Keratinocyte (primary cell): ENCODE measurements around the gene SLC6A17. TPM values are rescaled to one million over a fixed set of nuclear protein-coding genes. Genes with fewer than 3 reads are reported as not detected.

Experiments used
- DNase-seq: peaks from one replicate; pipeline ENCODE4 v3.0.0-alpha.2; 2011; ENCODE audit warnings: low read depth, missing footprints, low spot score
- FAIRE-seq: peaks from 2 replicates; lab custom pipeline; 2011; peaks lifted over from hg19 to GRCh38; lab: Jason Lieb, UNC
- H2AFZ ChIP-seq: 2 replicates; pipeline ENCODE4 v1.6.0; 2012; ENCODE audit warnings: low read length, control low read depth, inconsistent platforms; ENCODE audit not compliant: control insufficient read depth
- H3K27ac ChIP-seq: 2 replicates; pipeline ENCODE4 v1.5.1; 2011; ENCODE audit warnings: low read length; ENCODE audit not compliant: control insufficient read depth, insufficient read depth
- H3K27me3 ChIP-seq: 3 replicates; pipeline ENCODE4 v1.6.0; 2011; ENCODE audit warnings: low read length; ENCODE audit not compliant: control insufficient read depth, insufficient read depth; ENCODE audit errors: extremely low read depth
- H3K36me3 ChIP-seq, 2 experiments: 2 replicates in 1 of 2; 3 replicates in 1 of 2; pipeline ENCODE4 v1.5.1; 2011; ENCODE audit warnings: low read length in 2 of 2, mild to moderate bottlenecking in 1 of 2; ENCODE audit not compliant: control insufficient read depth in 2 of 2, insufficient read depth in 2 of 2; ENCODE audit errors: extremely low read depth in 1 of 2
- H3K4me1 ChIP-seq: 3 replicates; pipeline ENCODE4 v1.5.1; 2011; ENCODE audit warnings: low read length; ENCODE audit not compliant: control insufficient read depth, insufficient read depth; ENCODE audit errors: extremely low read depth
- H3K4me2 ChIP-seq: 3 replicates; pipeline ENCODE4 v1.6.0; 2011; ENCODE audit warnings: low read depth, low read length; ENCODE audit not compliant: control insufficient read depth, insufficient read depth; ENCODE audit errors: extremely low read depth
- H3K4me3 ChIP-seq, 3 experiments: fragments of 200-600 bp in 1 of 3; sonication (generic) in 1 of 3; 2 replicates in 2 of 3; 3 replicates in 1 of 3; pipeline ENCODE4 v1.5.1; 2011 to 2016; ENCODE audit warnings: low read length in 3 of 3, mild to moderate bottlenecking in 3 of 3, control low read depth in 2 of 3, inconsistent platforms in 1 of 3, low read depth in 1 of 3, mixed read lengths in 1 of 3, mixed run types in 1 of 3, moderate library complexity in 1 of 3; ENCODE audit not compliant: control insufficient read depth in 2 of 3, insufficient read depth in 2 of 3; ENCODE audit errors: extremely low read depth in 1 of 3
- H3K79me2 ChIP-seq: 2 replicates; pipeline ENCODE4 v1.6.0; 2012; ENCODE audit warnings: low read length; ENCODE audit not compliant: control insufficient read depth, insufficient read depth
- H3K9ac ChIP-seq: 3 replicates; pipeline ENCODE4 v1.6.0; 2011; ENCODE audit warnings: low read length; ENCODE audit not compliant: control insufficient read depth, insufficient read depth; ENCODE audit errors: extremely low read depth
- H3K9me1 ChIP-seq: 3 replicates; pipeline ENCODE4 v1.6.0; 2011; ENCODE audit warnings: low read length; ENCODE audit not compliant: control insufficient read depth, insufficient read depth; ENCODE audit errors: extremely low read depth
- H3K9me3 ChIP-seq: 2 replicates; pipeline ENCODE4 v1.5.1; 2012; ENCODE audit warnings: low read depth, low read length; ENCODE audit not compliant: control insufficient read depth
- H4K20me1 ChIP-seq: 3 replicates; pipeline ENCODE4 v1.6.0; 2011; ENCODE audit warnings: low read length; ENCODE audit not compliant: control insufficient read depth, insufficient read depth; ENCODE audit errors: extremely low read depth
- CTCF ChIP-seq, 3 experiments: IDR thresholded peaks in 1 of 3; conservative IDR thresholded peaks in 1 of 3; optimal IDR thresholded peaks in 1 of 3; 2 replicates in 2 of 3; 3 replicates in 1 of 3; pipeline versions ENCODE3 to v1.5.1; 2011; ENCODE audit warnings: low read length in 3 of 3, mild to moderate bottlenecking in 3 of 3, moderate library complexity in 2 of 3, control low read depth in 1 of 3, inconsistent platforms in 1 of 3; ENCODE audit not compliant: insufficient read depth in 2 of 3; ENCODE audit errors: extremely low read depth in 1 of 3
- EZH2 ChIP-seq: IDR thresholded peaks from one replicate; pipeline ENCODE4 v1.6.1; 2012; ENCODE audit warnings: inconsistent platforms, mild to moderate bottlenecking, low read length, moderate library complexity
- dilution Hi-C: fragments of 300-500 bp; cut with MboI; formaldehyde crosslinking; loops from one replicate; pipeline ENCODE4 v1.7.0; 2020; ENCODE audit warnings: low sequenced_read_pairs; ENCODE audit not compliant: extremely low pct_ligation_motif_present
- polyA plus RNA-seq, 5 experiments: library from polyadenylated mRNA; depleted of rRNA in 3 of 5; stranded (reverse) in 3 of 5; stranded (forward) in 1 of 5; unstranded in 1 of 5; fragments of >200 nt; gene quantifications; 1 replicate in 1 of 5; 2 replicates in 3 of 5; 3 replicates in 1 of 5; pipeline versions ENCODE4 v1.2.1 to v1.2.3, GENCODE V29; 2011 to 2012; ENCODE audit warnings: missing spikeins in 2 of 5, low read depth in 1 of 5, low replicate concordance in 1 of 5

SLC6A17 gene
- polyA plus RNA-seq, 1 donor (not counting 4 experiments of a cell fraction or from before 2014, with no cell fraction given): 0.25 TPM

GRCh38 chr1:110112656-110113055, 37.6 kb upstream of the SLC6A17 start:
- Histone ChIP-seq H3K36me3 (no peaks in the 10 kb centered on the region), H3K9ac (no peak overlapping the region), H3K27me3 (peaks cover 36% of the 10 kb centered on the region), H4K20me1 (no peaks in the 10 kb centered on the region), H3K4me3 (no peak overlapping the region), H3K9me1 (no peaks in the 10 kb centered on the region), H3K4me1 (no peaks in the 10 kb centered on the region), H3K9me3 (no peaks in the 10 kb centered on the region), H3K27ac (no peak overlapping the region), H3K4me2 (no peak overlapping the region), H2AFZ (no peak overlapping the region), H3K79me2 (no peaks in the 10 kb centered on the region)
- dilution Hi-C loops: no loop called here
- TF ChIP-seq EZH2 (no peak), CTCF (optimal IDR thresholded peaks at IDR 0.05 in 1 of 3, IDR thresholded peaks at IDR 0.05 in 1 of 3, conservative IDR thresholded peaks at IDR 0.05 in 1 of 3; ENCODE audit: extremely low read depth in 1 of 3, insufficient read depth in 2 of 3, low read length in 3 of 3) (no peak)
- DNase-seq: no peak
- FAIRE-seq: no peak

- no peak overlapping the region for H2AFZ ChIP-seq
- no peaks in the 10 kb centered on the region for H3K79me2 ChIP-seq
- no peak overlapping the region for H3K4me2 ChIP-seq
- TF ChIP-seq EZH2 (no peak), CTCF (optimal IDR thresholded peaks at IDR 0.05 in 1 of 3, IDR thresholded peaks at IDR 0.05 in 1 of 3, conservative IDR thresholded peaks at IDR 0.05 in 1 of 3; ENCODE audit: extremely low read depth in 1 of 3, insufficient read depth in 2 of 3, low read length in 3 of 3) (no peak)
- no peak overlapping the region for H3K27ac ChIP-seq
- peaks cover 36% of the 10 kb centered on the region for H3K27me3 ChIP-seq
- H3K9me3 ChIP-seq: no peaks in the 10 kb centered on the region
- dilution Hi-C loops: no loop called here
- H4K20me1 ChIP-seq: no peaks in the 10 kb centered on the region
- H3K4me1 ChIP-seq: no peaks in the 10 kb centered on the region
- FAIRE-seq (no peak), DNase-seq (no peak)
- H3K4me3 ChIP-seq: no peak overlapping the region
- H3K9ac ChIP-seq: no peak overlapping the region
- no peaks in the 10 kb centered on the region for H3K36me3 ChIP-seq
- H3K9me1 ChIP-seq: no peaks in the 10 kb centered on the region
Measured at GRCh38 chr1:110113551-110113950, 36.7 kb upstream of the SLC6A17 start.
